AG04449 (cell line): Measurements from ENCODE around the gene COL19A1.

ENCODE experiments used
- CTCF ChIA-PET: fragments of 350-600 bp; formaldehyde crosslinking; extraction: SDS; loops from one replicate; lab custom pipeline; 2021; ENCODE audit warnings: antibody characterized with exemption; lab: Yijun Ruan, JAX
- POLR2A ChIA-PET: fragments of 400-600, 350-600 bp; formaldehyde crosslinking; extraction: SDS; loops from one replicate; lab custom pipeline; 2020; ENCODE audit warnings: antibody characterized with exemption, inconsistent platforms; lab: Yijun Ruan, JAX
- DNase-seq: peaks from one replicate; pipeline ENCODE4 v3.0.0-alpha.2; 2010; ENCODE audit warnings: low read depth, low spot score
- H3K4me3 ChIP-seq: 2 replicates; pipeline ENCODE4 v1.5.1; 2011; ENCODE audit warnings: low read depth, mild to moderate bottlenecking, control low read depth, low read length
- CTCF ChIP-seq: IDR thresholded peaks from one replicate; pipeline ENCODE4 v1.5.1; 2011; ENCODE audit warnings: mild to moderate bottlenecking, moderate library complexity, low read length, control low read depth, inconsistent platforms; ENCODE audit not compliant: insufficient read depth; ENCODE audit errors: missing control alignments

The COL19A1 gene

GRCh38 chr6:70258483-70258882 lies 392.1 kb downstream of the COL19A1 start:
- CTCF ChIA-PET: no interaction called here
- TF ChIP-seq CTCF: no peak
- POLR2A ChIA-PET: no interaction called here
- no peak overlapping the region for H3K4me3 ChIP-seq
- no peak for DNase-seq
